Colon (tissue), 2 donors: ENCODE data around the gene HELT.

Experiments
- FAIRE-seq: peaks from 2 replicates; lab custom pipeline; 2012; peaks lifted over from hg19 to GRCh38; lab: Jason Lieb, UNC
- donor health status: control.
- donor health status: control.

HELT gene

GRCh38 chr4:185004562-185005218, 13.6 kb upstream of the HELT start:
- no peak for FAIRE-seq

- no peak for FAIRE-seq
These were observed 13.0 kb upstream of the HELT start for GRCh38 chr4:185005219-185005819.

GRCh38 chr4:185011408-185011807, 6.9 kb upstream of the HELT start:
- no peak for FAIRE-seq

GRCh38 chr4:185013417-185014125, 4.7 kb upstream of the HELT start:
- FAIRE-seq, result no peak

- no peak for FAIRE-seq
These were observed 3.2 kb upstream of the HELT start for GRCh38 chr4:185015108-185015507.

- no peak for FAIRE-seq
These were observed 2.0 kb upstream of the HELT start for GRCh38 chr4:185016101-185016940.

GRCh38 chr4:185016946-185017758, 1.1 kb upstream of the HELT start:
- no peak for FAIRE-seq

- FAIRE-seq, result no peak
These were observed 655 bp downstream of the HELT start for GRCh38 chr4:185018834-185019455.

- FAIRE-seq, result no peak
These were observed 1.4 kb downstream of the HELT start for GRCh38 chr4:185019456-185020292.

GRCh38 chr4:185020293-185020808, 2.1 kb downstream of the HELT start:
- no peak for FAIRE-seq

- FAIRE-seq, result no peak
These were observed 2.8 kb downstream of the HELT start for GRCh38 chr4:185020863-185021761.

- FAIRE-seq, result no peak
These were observed 5.2 kb downstream of the HELT start for GRCh38 chr4:185023471-185023870.

- no peak for FAIRE-seq
These were observed 10.3 kb downstream of the HELT start for GRCh38 chr4:185028625-185029024.

- no peak for FAIRE-seq
These were observed 13.3 kb downstream of the HELT start for GRCh38 chr4:185031611-185032010.

- FAIRE-seq, result no peak
These were observed 14.8 kb downstream of the HELT start for GRCh38 chr4:185033072-185033471.

- no peak for FAIRE-seq
These were observed 15.7 kb downstream of the HELT start for GRCh38 chr4:185033950-185034349.

- FAIRE-seq, result no peak
These were observed 17.0 kb downstream of the HELT start for GRCh38 chr4:185035284-185035683.

GRCh38 chr4:185036019-185036418, 17.7 kb downstream of the HELT start:
- no peak for FAIRE-seq

- FAIRE-seq, result no peak
These were observed 18.6 kb downstream of the HELT start for GRCh38 chr4:185036842-185037241.
